Measurements from ENCODE around the gene ADGRL1.
"Not testable (repeated sequence)": the region's sequence is repeated elsewhere in the genome, so short reads cannot be mapped to it uniquely, and the experiment has no call there.

The ADGRL1 gene

GRCh38 chr19:14200147-14200841 lies 5.7 kb downstream of the ADGRL1 start:
- TF ChIP-seq, protein P1, sequence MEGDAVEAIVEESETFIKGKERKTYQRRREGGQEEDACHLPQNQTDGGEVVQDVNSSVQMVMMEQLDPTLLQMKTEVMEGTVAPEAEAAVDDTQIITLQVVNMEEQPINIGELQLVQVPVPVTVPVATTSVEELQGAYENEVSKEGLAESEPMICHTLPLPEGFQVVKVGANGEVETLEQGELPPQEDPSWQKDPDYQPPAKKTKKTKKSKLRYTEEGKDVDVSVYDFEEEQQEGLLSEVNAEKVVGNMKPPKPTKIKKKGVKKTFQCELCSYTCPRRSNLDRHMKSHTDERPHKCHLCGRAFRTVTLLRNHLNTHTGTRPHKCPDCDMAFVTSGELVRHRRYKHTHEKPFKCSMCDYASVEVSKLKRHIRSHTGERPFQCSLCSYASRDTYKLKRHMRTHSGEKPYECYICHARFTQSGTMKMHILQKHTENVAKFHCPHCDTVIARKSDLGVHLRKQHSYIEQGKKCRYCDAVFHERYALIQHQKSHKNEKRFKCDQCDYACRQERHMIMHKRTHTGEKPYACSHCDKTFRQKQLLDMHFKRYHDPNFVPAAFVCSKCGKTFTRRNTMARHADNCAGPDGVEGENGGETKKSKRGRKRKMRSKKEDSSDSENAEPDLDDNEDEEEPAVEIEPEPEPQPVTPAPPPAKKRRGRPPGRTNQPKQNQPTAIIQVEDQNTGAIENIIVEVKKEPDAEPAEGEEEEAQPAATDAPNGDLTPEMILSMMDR (IDR thresholded peaks at IDR 0.05; ENCODE audit: low read depth, low read length) = peak; percentile 45
- not testable (repeated sequence) for H3K4me3 ChIP-seq (replicated peaks in 1 of 2; ENCODE audit: low read depth in 2 of 2, low read length in 2 of 2)
- peak; percentile 45 to 47 for DNase-seq (ENCODE audit: low read depth in 2 of 2)

DNA sequence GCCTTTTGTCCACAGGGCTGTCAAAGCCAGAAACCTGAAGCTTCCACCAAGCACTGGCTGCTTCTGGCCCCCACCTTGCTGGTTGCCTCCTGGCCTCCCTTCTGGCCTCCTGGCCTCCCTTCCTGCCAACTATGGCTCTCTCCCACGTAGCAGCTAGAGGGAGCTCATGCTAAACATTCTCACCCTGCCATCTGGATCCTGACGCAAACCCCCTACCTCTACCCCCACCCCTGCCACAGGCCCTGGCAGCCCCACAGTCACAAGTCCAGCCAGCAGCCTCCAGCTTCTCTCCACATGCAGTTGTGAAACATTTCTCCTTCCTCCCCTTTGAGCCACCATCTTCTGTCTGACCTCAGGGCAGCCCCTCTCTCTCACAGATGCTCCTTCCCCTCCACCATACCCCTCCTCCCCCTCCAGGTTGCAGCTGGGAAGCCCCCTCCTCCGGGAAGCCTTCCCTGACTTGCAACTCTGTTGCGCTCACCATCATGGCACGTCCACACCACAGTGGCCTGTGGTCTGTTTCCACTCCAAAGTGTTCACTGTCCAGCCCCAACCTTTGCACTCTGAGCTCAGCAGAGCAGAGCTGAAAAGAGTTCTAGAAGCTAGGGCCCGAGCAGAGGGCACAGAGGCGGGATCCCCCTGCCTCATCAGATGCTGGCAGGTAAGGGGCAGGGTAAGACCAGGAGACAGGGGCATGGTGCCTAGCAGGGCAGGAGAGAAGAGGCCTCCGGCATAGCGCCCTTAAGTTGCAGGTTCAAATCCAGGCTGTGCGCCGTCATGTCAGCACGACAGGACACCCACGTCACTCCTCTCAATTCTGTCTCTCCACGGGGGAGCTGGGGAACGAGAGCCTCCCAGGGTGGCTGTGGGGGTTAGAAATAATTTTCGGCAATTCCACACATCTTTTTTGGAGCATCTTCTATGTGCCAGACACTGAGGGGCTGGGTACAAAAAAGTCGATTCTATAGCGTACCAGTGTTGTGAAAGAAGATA lies 7.3 kb downstream of the ADGRL1 start:
- TF ChIP-seq, protein P1 (IDR thresholded peaks at IDR 0.05; ENCODE audit: low read depth, low read length) = peak; percentile 21
- peak; percentile 12 to 30 for DNase-seq (ENCODE audit: low read depth in 2 of 2)
- H3K4me3 ChIP-seq (replicated peaks in 1 of 2; ENCODE audit: low read depth in 2 of 2, low read length in 2 of 2) = no peak overlapping the region

DNA sequence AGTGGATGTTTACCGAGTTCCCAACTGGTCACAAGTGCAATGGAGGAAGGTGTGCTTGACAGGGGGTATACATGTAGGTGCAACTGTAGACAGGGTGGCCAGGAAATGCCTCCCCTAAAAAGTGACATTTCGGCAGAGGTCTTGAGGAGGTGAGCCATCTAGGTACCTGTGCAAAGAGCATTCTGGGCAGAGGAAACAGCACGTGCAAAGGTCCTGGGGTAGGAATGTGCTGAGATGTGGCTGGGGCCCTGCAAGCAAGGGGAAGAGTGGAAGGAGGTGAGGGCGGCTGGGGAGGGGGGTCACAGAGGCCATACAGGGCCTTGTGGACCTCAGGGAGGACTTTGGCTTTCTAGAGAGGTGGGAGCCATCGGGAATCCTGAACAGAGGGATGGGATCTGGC lies 8.1 kb downstream of the ADGRL1 start:
- H3K4me3 ChIP-seq (replicated peaks in 1 of 2; ENCODE audit: low read depth in 2 of 2, low read length in 2 of 2) = no peak overlapping the region
- no peak for DNase-seq (ENCODE audit: low read depth in 2 of 2)
- TF ChIP-seq, protein P1 (IDR thresholded peaks at IDR 0.05; ENCODE audit: low read depth, low read length) = no peak

DNA sequence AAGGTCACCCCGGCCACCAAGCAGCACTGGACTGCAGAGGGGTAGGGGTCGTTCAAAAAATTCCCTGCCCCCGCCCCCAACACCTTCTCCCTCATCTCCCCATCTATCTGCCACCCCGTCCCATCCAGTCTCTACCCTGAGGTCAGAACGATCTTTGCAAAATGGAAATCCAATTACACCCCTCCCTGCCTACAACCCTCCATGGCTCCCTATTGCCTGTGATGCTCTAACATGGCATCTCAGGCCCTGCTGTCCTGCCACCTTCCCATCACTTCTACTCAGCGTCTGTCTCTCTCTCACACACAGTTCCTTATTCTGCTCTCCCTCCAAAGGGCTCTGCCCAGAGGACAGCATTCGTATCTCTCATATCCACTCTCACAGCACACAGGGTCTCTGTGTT lies 8.7 kb downstream of the ADGRL1 start:
- not testable (repeated sequence) for H3K4me3 ChIP-seq (replicated peaks in 1 of 2; ENCODE audit: low read depth in 2 of 2, low read length in 2 of 2); DNase-seq (ENCODE audit: low read depth in 2 of 2)

DNA sequence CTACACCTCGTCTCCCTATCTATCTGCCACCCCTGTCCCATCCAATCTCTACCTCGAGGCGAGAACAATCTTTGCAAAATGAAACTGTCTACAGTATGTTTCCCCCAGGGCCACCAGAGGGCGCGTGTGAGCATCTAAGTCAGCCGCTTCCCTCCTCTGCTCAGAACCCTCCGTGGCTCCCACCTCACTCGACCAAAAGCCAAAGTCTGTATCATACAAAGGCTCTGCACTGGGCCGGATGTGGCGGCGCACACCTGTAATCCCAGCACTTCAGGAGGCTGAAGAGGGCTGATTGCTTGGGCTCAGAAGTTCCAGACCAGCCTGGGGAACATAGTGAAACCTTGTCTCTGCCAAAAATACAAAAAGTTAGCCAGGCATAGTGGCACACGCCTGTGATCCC lies 9.9 kb downstream of the ADGRL1 start:
- not testable (repeated sequence) for H3K4me3 ChIP-seq (replicated peaks in 1 of 2; ENCODE audit: low read depth in 2 of 2, low read length in 2 of 2)
- peak; percentile 59 to 72 for DNase-seq (ENCODE audit: low read depth in 2 of 2)
- TF ChIP-seq, protein P1 (IDR thresholded peaks at IDR 0.05; ENCODE audit: low read depth, low read length) = peak; percentile 68

DNA sequence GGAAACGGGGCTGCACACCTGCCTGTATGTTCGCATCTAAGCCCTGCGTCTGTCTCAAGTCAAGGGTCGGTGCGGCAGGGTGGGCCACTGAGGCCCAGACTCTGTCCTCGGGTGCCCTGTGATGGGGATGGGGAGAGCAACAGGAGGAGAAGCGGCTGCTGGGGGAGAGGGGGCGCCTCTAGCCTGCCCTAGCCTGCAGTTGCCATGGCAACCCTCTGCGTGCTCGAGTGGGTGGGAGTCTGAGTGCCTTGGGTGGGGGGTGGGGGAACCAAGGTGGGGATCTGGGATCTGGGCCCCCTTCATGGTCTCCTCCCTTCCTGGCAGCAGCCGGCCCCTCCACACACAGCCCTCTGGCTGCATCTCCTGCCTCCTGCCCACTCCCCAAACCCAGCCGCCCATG lies 10.8 kb downstream of the ADGRL1 start:
- not testable (repeated sequence) for DNase-seq (ENCODE audit: low read depth in 2 of 2); H3K4me3 ChIP-seq (replicated peaks in 1 of 2; ENCODE audit: low read depth in 2 of 2, low read length in 2 of 2)

DNA sequence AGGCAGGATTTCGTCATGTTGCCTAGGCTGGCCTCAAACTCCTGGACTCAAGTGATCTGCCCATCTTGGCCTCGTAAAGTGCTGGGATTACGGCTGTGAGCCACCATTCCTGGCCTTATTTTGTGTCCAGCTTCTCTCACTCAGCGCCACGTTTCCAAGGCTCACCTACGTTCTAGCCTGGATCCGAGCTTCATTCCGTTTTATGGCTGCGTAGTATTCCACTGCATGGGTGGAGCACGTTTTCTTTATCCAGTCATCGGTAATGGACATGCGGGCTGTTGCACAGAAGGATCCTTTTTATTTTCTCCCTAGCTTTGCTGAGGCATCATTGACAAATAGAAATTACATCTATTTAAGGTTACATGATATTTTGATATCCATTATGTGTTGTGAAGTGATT lies 16.6 kb downstream of the ADGRL1 start:
- TF ChIP-seq, protein P1 (IDR thresholded peaks at IDR 0.05; ENCODE audit: low read depth, low read length) = no peak
- no peak for DNase-seq (ENCODE audit: low read depth in 2 of 2)
- no peak overlapping the region for H3K4me3 ChIP-seq (replicated peaks in 1 of 2; ENCODE audit: low read depth in 2 of 2, low read length in 2 of 2)

DNA sequence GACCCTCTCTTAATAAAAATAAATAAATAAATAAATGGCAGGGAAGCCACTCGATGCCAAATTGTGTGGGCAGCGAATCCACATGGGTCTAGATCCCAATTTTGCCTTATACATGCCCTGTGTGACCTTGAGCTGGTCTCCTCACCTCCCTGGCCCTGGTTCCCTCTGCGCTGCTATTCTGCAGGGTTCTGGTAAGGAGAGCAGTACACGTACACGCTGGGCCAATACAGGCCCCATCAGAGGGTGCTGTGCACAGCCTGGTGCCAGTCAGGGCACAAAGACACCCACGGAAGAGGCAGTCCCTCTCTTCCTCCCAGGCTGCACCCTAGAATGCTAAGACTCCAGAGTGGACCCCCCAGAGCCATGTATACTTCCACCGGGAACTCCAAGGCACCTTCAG lies 17.9 kb downstream of the ADGRL1 start:
- not testable (repeated sequence) for DNase-seq (ENCODE audit: low read depth in 2 of 2); H3K4me3 ChIP-seq (replicated peaks in 1 of 2; ENCODE audit: low read depth in 2 of 2, low read length in 2 of 2)
